HL-60 (cell line): Measurements from ENCODE around the gene RFLNA.

ENCODE experiments used
- DNase-seq, 2 experiments: peaks; one replicate each; pipeline ENCODE4 v3.0.0-alpha.2; 2010 to 2020; ENCODE audit warnings: low read depth in 1 of 2, low spot score in 1 of 2
- H3K27ac ChIP-seq: fragments of 250-450 bp; sonication (Bioruptor Pico); replicated peaks from 2 replicates; pipeline ENCODE4 v1.5.1; 2020; ENCODE audit warnings: mild to moderate bottlenecking, moderate library complexity
- H3K27me3 ChIP-seq: fragments of 250-450 bp; sonication (Bioruptor Pico); 2 replicates; pipeline ENCODE4 v1.5.1; 2021; ENCODE audit warnings: mild to moderate bottlenecking, moderate library complexity; ENCODE audit not compliant: insufficient read depth, poor library complexity, severe bottlenecking
- H3K4me3 ChIP-seq: replicated peaks from 2 replicates; pipeline ENCODE4 v1.5.1; 2011; ENCODE audit warnings: mild to moderate bottlenecking, control low read depth, low read length; ENCODE audit not compliant: insufficient read depth
- GABPA ChIP-seq: IDR thresholded peaks from 2 replicates; pipeline ENCODE4 v1.6.1; 2012; ENCODE audit warnings: low read depth
- POLR2AphosphoS5 ChIP-seq: IDR thresholded peaks from 2 replicates; pipeline ENCODE4 v1.6.1; 2012; ENCODE audit warnings: low read depth
- SPI1 ChIP-seq: IDR thresholded peaks from 2 replicates; pipeline ENCODE4 v1.6.1; 2012; ENCODE audit warnings: low read depth, mild to moderate bottlenecking, borderline replicate concordance
- TF ChIP-seq, protein P1 (sequence below): IDR thresholded peaks from one replicate; pipeline ENCODE4 v1.5.1; 2011; ENCODE audit warnings: low read length, control low read depth, inconsistent platforms; ENCODE audit not compliant: insufficient read depth
- TF ChIP-seq, protein P2 (sequence below): IDR thresholded peaks from 2 replicates; pipeline ENCODE4 v1.6.1; 2012; ENCODE audit warnings: low read depth; ENCODE audit not compliant: insufficient replicate concordance

RFLNA gene

DNA sequence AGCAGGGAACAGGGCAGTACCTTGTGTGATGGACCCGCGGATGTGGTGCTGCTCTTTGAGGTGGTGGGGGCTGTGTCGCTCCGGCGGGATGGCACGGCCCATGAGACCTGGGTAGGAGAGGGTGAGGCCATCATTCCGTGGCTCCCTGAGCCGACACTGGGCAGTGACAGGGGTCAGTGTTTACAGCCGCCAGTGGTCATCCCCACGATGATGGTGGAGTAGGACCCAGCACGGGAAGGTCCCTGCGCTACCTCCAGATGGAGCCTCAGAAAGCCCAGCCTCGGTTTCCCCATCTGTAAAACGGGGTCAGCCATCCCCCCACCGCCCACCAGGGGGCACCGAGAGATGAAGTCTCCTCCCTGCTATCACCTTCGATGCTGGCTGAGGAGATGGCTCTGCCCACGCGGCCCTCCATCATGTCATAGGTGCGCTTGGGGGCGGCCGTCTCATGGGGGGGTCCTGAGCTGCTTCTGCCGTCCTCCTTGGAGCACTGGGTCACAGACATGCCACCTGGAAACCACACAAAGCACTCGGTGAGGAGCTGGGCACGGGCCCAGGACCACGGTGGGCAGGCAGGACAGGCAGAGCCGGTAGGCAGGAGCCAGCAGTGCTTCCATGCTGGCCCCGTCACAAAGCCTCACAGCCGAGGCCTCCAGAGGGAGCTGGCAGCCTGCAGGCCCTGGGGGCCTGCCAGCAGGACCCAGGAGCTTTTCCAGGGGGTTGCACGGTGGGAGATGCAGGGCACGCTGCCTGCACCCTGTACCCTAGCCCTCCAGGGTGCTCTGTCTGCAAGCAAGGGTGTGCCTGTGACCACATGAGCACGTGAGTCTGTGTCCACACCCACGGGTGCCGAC lies 53.1 kb downstream of the RFLNA start:
- Histone ChIP-seq H3K27me3 (no peaks in the 10 kb centered on the region), H3K27ac (no peak overlapping the region), H3K4me3 (no peak overlapping the region)
- DNase-seq: peak in 1 of 2 experiments; percentile 6
- TF ChIP-seq, protein P1, sequence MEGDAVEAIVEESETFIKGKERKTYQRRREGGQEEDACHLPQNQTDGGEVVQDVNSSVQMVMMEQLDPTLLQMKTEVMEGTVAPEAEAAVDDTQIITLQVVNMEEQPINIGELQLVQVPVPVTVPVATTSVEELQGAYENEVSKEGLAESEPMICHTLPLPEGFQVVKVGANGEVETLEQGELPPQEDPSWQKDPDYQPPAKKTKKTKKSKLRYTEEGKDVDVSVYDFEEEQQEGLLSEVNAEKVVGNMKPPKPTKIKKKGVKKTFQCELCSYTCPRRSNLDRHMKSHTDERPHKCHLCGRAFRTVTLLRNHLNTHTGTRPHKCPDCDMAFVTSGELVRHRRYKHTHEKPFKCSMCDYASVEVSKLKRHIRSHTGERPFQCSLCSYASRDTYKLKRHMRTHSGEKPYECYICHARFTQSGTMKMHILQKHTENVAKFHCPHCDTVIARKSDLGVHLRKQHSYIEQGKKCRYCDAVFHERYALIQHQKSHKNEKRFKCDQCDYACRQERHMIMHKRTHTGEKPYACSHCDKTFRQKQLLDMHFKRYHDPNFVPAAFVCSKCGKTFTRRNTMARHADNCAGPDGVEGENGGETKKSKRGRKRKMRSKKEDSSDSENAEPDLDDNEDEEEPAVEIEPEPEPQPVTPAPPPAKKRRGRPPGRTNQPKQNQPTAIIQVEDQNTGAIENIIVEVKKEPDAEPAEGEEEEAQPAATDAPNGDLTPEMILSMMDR: no peak
- TF ChIP-seq, protein P2, sequence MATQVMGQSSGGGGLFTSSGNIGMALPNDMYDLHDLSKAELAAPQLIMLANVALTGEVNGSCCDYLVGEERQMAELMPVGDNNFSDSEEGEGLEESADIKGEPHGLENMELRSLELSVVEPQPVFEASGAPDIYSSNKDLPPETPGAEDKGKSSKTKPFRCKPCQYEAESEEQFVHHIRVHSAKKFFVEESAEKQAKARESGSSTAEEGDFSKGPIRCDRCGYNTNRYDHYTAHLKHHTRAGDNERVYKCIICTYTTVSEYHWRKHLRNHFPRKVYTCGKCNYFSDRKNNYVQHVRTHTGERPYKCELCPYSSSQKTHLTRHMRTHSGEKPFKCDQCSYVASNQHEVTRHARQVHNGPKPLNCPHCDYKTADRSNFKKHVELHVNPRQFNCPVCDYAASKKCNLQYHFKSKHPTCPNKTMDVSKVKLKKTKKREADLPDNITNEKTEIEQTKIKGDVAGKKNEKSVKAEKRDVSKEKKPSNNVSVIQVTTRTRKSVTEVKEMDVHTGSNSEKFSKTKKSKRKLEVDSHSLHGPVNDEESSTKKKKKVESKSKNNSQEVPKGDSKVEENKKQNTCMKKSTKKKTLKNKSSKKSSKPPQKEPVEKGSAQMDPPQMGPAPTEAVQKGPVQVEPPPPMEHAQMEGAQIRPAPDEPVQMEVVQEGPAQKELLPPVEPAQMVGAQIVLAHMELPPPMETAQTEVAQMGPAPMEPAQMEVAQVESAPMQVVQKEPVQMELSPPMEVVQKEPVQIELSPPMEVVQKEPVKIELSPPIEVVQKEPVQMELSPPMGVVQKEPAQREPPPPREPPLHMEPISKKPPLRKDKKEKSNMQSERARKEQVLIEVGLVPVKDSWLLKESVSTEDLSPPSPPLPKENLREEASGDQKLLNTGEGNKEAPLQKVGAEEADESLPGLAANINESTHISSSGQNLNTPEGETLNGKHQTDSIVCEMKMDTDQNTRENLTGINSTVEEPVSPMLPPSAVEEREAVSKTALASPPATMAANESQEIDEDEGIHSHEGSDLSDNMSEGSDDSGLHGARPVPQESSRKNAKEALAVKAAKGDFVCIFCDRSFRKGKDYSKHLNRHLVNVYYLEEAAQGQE: no peak
- no peak for TF ChIP-seq POLR2AphosphoS5
- TF ChIP-seq SPI1: no peak
- TF ChIP-seq GABPA: no peak

DNA sequence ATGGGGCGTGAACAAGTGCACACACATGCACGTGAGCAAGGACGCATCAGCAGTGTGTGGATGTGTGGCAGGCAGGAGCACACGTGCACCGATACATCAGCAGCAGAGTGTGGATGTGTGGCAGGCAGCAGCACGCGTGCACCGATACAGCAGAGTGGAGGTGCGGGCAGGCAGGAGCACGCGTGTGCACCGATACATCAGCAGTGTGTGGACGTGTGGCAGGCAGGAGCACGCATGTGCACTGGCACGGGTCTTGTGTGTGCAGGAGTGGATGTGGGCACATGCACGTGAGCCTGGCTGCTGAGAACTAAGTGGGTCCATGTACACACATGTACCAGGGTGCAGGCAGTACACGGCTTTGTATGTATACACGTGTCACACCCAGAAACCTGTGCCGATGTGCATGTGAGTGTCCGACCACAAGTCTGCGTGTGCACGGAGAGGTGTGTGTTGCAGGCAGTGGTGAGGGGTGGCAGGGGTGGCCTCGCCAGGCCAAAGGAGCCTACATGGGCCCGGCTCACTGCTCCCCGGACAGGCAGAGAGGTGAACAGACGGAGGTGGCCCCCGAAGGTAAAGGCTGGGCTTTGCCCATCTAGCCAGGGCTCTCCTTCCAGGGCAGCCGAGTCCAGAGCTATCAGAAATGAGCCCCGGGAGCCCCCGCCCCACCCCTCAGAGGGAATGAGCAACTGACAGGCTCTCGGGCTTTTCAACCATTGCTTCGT lies 53.9 kb downstream of the RFLNA start:
- no peak for DNase-seq
- Histone ChIP-seq H3K4me3 (no peak overlapping the region), H3K27ac (no peak overlapping the region), H3K27me3 (no peaks in the 10 kb centered on the region)
- no peak for TF ChIP-seq GABPA
- no peak for TF ChIP-seq POLR2AphosphoS5
- no peak for TF ChIP-seq SPI1
- TF ChIP-seq, protein P1: no peak
- TF ChIP-seq, protein P2: no peak

DNA sequence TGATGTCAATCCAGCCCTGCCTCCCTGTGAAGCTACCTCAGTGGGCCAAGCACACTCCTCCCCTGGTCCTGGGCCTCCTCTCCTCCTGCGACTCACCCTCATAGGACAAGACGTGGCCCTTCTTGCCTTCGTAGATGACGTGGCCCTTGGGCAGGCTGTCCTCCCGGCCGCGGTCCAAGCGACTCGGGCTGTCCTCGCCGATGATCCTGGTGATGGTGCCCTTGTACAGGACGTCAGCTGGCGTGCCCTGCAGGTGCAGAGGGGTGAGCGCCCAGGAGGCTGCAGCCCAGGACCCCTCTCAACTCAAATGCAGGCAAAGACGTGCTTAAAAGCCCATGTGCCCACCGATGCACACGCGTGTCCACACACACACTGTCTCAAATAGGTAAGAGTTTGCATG lies 55.6 kb downstream of the RFLNA start:
- Histone ChIP-seq H3K27me3 (no peaks in the 10 kb centered on the region), H3K4me3 (no peak overlapping the region), H3K27ac (no peak overlapping the region)
- TF ChIP-seq, protein P1: no peak
- TF ChIP-seq SPI1: no peak
- TF ChIP-seq, protein P2: no peak
- no peak for TF ChIP-seq POLR2AphosphoS5
- no peak for TF ChIP-seq GABPA
- DNase-seq: no peak
